Measurements from ENCODE around the gene PKD1L1.
"Not testable (repeated sequence)": the region's sequence is repeated elsewhere in the genome, so short reads cannot be mapped to it uniquely, and the experiment has no call there.

PKD1L1 gene

DNA sequence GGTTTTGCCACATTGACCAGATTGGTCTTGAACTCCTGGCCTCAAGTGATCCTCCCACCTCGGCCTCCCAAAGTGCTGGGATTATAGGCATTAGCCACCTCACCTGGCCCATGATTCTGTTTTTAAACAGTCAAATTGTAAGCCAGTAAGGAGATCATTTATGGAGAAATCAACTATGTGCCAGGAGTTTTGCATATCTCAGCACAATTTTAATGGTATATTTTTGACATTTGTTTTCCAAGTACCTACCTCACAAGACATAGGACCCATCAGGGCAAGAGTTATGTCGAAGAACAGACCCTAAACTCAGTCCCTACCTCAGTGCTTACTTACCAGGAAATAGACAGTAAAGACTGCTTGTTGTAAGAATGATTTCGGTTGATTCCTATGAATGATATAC lies 193.0 kb downstream of the PKD1L1 start:
- no peak for DNase-seq (ENCODE audit: low read depth)
- Histone ChIP-seq H3K9ac (ENCODE audit: low read length) (no peak overlapping the region), H3K4me3 (ENCODE audit: low read length) (no peak overlapping the region), H3K27me3 (replicated peaks; ENCODE audit: control insufficient read depth, insufficient read depth, low read length) (no peaks in the 10 kb centered on the region), H3K36me3 (ENCODE audit: control insufficient read depth, insufficient read depth, low read length, severe bottlenecking) (no peaks in the 10 kb centered on the region), H3K4me1 (ENCODE audit: control insufficient read depth, insufficient read depth, low read length) (peaks cover 15% of the 10 kb centered on the region), H3K9me3 (ENCODE audit: control insufficient read depth, low read length) (no peaks in the 10 kb centered on the region)

GRCh38 chr7:47751724-47752123 lies 196.5 kb downstream of the PKD1L1 start:
- H3K4me1 ChIP-seq (ENCODE audit: control insufficient read depth, insufficient read depth, low read length); H3K9ac ChIP-seq (ENCODE audit: low read length); DNase-seq (ENCODE audit: low read depth); H3K9me3 ChIP-seq (ENCODE audit: control insufficient read depth, low read length); H3K36me3 ChIP-seq (ENCODE audit: control insufficient read depth, insufficient read depth, low read length, severe bottlenecking); H3K4me3 ChIP-seq (ENCODE audit: low read length): not testable (repeated sequence)
- H3K27me3 ChIP-seq (replicated peaks; ENCODE audit: control insufficient read depth, insufficient read depth, low read length) = peaks cover 10% of the 10 kb centered on the region

DNA sequence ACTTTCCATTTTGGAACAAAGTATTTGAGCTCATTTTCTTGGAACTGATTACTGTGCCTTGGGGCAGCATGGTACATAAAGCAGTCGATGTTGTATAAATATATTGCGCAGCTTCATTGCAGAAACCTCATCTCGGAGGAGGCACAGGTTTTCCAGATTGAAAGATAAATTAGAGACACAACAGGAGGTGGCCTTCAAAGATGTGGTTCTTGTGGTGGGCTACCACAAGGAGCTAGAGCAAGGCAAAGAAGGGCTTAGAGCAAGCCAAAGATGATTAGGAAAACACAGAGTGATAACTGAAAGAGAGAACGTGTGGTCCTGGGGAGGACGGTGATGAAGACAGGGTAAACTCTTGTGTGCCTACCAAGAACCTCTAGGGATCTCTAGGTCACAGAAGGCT lies 197.2 kb downstream of the PKD1L1 start:
- H3K4me1 ChIP-seq (ENCODE audit: control insufficient read depth, insufficient read depth, low read length) = no peaks in the 10 kb centered on the region
- H3K4me3 ChIP-seq (ENCODE audit: low read length) = no peak overlapping the region

DNA sequence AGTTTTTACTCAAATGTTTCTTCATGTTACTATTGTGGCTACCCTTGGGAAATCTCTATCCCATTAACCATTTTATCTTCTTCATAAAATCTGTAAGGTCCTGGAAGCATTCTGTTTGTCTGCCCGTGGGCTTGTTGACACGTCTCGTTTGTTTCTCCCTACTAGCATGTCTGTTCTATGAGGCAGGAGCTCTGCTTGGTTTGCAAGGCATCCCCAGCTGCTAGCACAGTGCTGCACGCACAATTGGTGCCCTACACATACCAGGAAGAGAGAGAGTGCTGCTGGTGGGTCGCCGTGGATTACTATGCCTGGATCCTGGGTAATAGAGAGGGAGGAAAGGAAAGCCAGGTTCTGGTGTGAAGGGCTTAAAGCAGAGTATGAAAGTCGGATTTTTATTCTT lies 200.2 kb downstream of the PKD1L1 start:
- no peaks in the 10 kb centered on the region for H3K4me1 ChIP-seq (ENCODE audit: control insufficient read depth, insufficient read depth, low read length)
- DNase-seq (ENCODE audit: low read depth) = no peak
- H3K9me3 ChIP-seq (ENCODE audit: control insufficient read depth, low read length) = no peaks in the 10 kb centered on the region
- H3K9ac ChIP-seq (ENCODE audit: low read length) = no peak overlapping the region
- peaks cover 22% of the 10 kb centered on the region for H3K27me3 ChIP-seq (replicated peaks; ENCODE audit: control insufficient read depth, insufficient read depth, low read length)
- no peak overlapping the region for H3K4me3 ChIP-seq (ENCODE audit: low read length)
- H3K36me3 ChIP-seq (ENCODE audit: control insufficient read depth, insufficient read depth, low read length, severe bottlenecking) = no peaks in the 10 kb centered on the region

More for the DNA sequence above, 197.2 kb downstream of the PKD1L1 start:
- DNase-seq (ENCODE audit: low read depth) = no peak
- Histone ChIP-seq H3K9me3 (ENCODE audit: control insufficient read depth, low read length) (no peaks in the 10 kb centered on the region), H3K27me3 (replicated peaks; ENCODE audit: control insufficient read depth, insufficient read depth, low read length) (peaks cover 15% of the 10 kb centered on the region), H3K36me3 (ENCODE audit: control insufficient read depth, insufficient read depth, low read length, severe bottlenecking) (no peaks in the 10 kb centered on the region), H3K9ac (ENCODE audit: low read length) (no peak overlapping the region)

- Histone ChIP-seq H3K9me3 (ENCODE audit: control insufficient read depth, low read length) (no peaks in the 10 kb centered on the region), H3K4me3 (ENCODE audit: low read length) (no peak overlapping the region), H3K9ac (ENCODE audit: low read length) (no peak overlapping the region), H3K4me1 (ENCODE audit: control insufficient read depth, insufficient read depth, low read length) (no peaks in the 10 kb centered on the region), H3K27me3 (replicated peaks; ENCODE audit: control insufficient read depth, insufficient read depth, low read length) (peaks cover 22% of the 10 kb centered on the region), H3K36me3 (ENCODE audit: control insufficient read depth, insufficient read depth, low read length, severe bottlenecking) (no peaks in the 10 kb centered on the region)
- no peak for DNase-seq (ENCODE audit: low read depth)
Measured at GRCh38 chr7:47747160-47747559, 201.1 kb downstream of the PKD1L1 start.

DNA sequence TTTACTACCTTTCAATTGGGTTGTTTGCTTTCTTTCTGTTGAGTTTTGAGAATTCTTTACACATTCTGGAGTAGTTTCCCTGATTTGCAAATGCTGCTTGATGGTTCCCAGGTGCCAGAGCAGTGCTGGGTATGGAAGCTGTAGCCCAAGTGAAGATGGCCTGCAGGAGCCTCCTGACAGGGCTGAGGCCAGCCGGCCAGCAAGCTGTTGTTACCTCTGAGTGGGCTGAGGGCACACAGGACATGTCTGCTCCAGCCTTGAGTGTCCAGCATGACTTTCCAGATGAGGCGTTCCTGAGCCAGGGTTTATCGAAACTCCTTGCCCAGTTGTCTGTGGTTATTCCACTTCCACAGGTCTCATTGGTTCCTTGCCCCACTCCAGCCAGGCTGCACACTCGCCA lies 201.8 kb downstream of the PKD1L1 start:
- H3K4me3 ChIP-seq (ENCODE audit: low read length) = no peak overlapping the region
- no peak overlapping the region for H3K9ac ChIP-seq (ENCODE audit: low read length)
- no peaks in the 10 kb centered on the region for H3K9me3 ChIP-seq (ENCODE audit: control insufficient read depth, low read length)
- no peaks in the 10 kb centered on the region for H3K4me1 ChIP-seq (ENCODE audit: control insufficient read depth, insufficient read depth, low read length)
- no peak for DNase-seq (ENCODE audit: low read depth)
- H3K36me3 ChIP-seq (ENCODE audit: control insufficient read depth, insufficient read depth, low read length, severe bottlenecking) = no peaks in the 10 kb centered on the region
- peaks cover 22% of the 10 kb centered on the region for H3K27me3 ChIP-seq (replicated peaks; ENCODE audit: control insufficient read depth, insufficient read depth, low read length)

GRCh38 chr7:47744883-47745282 lies 203.4 kb downstream of the PKD1L1 start:
- Histone ChIP-seq H3K36me3 (ENCODE audit: control insufficient read depth, insufficient read depth, low read length, severe bottlenecking) (no peaks in the 10 kb centered on the region), H3K4me3 (ENCODE audit: low read length) (no peak overlapping the region), H3K9me3 (ENCODE audit: control insufficient read depth, low read length) (no peaks in the 10 kb centered on the region), H3K27me3 (replicated peaks; ENCODE audit: control insufficient read depth, insufficient read depth, low read length) (peaks cover 22% of the 10 kb centered on the region), H3K4me1 (ENCODE audit: control insufficient read depth, insufficient read depth, low read length) (no peaks in the 10 kb centered on the region), H3K9ac (ENCODE audit: low read length) (no peak overlapping the region)
- no peak for DNase-seq (ENCODE audit: low read depth)

DNA sequence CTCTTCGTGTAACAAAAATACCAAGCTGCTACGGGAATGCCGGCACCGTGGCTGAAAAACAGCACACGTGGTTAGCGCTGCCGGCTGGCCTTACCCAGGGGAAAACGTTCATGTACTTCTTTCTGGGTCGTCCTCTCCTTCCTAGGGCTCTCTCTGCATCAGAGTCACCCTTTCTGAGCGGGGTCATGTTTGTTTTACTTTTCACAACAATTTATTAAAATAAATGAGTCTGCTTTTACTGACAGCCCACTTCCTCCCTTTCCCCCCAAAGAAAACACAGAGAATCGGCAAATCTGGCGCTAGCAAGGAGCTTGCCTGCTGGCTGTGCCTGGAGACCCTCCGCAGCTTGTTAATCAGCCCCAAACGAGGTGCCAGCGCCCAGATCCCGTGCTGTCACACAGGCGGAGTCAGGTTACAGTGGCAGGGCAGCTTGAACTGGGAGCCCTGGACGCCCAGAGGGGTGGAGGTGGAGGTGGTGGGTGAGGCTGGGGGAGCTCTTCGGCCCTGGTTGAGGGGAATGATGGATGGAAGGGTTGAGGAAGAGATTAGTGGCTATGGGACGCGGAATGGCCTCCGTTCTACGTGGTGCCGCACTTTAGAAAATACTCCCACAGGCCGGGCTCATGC lies 204.2 kb downstream of the PKD1L1 start:
- Histone ChIP-seq H3K4me3 (ENCODE audit: low read length) (no peak overlapping the region), H3K27me3 (replicated peaks; ENCODE audit: control insufficient read depth, insufficient read depth, low read length) (peaks cover 19% of the 10 kb centered on the region), H3K9me3 (ENCODE audit: control insufficient read depth, low read length) (no peaks in the 10 kb centered on the region), H3K9ac (ENCODE audit: low read length) (no peak overlapping the region), H3K36me3 (ENCODE audit: control insufficient read depth, insufficient read depth, low read length, severe bottlenecking) (no peaks in the 10 kb centered on the region), H3K4me1 (ENCODE audit: control insufficient read depth, insufficient read depth, low read length) (no peaks in the 10 kb centered on the region)
- DNase-seq (ENCODE audit: low read depth) = no peak

DNA sequence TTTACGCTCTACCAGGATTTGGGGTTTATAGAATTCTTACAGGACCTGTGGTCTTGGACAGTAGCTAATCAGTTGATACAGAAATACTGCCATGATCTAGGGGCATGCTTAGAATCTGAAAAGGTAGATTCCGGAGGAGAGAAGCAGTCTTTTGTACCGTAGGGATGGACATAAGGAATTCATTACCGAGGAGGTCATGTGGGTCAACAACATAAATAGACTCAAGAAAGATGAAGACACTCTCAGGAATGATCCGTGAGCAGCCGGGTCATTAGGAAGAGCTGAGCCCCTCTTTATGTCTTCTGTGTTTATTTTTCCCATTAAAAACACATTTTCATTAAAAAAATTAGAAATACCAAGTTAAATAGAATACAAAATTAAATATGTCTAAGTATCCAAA lies 206.3 kb downstream of the PKD1L1 start:
- H3K4me3 ChIP-seq (ENCODE audit: low read length) = no peak overlapping the region
- H3K9ac ChIP-seq (ENCODE audit: low read length) = no peak overlapping the region
- no peaks in the 10 kb centered on the region for H3K36me3 ChIP-seq (ENCODE audit: control insufficient read depth, insufficient read depth, low read length, severe bottlenecking)
- no peak for DNase-seq (ENCODE audit: low read depth)
- H3K9me3 ChIP-seq (ENCODE audit: control insufficient read depth, low read length) = no peaks in the 10 kb centered on the region
- H3K4me1 ChIP-seq (ENCODE audit: control insufficient read depth, insufficient read depth, low read length) = no peaks in the 10 kb centered on the region
- H3K27me3 ChIP-seq (replicated peaks; ENCODE audit: control insufficient read depth, insufficient read depth, low read length) = peaks cover 23% of the 10 kb centered on the region

DNA sequence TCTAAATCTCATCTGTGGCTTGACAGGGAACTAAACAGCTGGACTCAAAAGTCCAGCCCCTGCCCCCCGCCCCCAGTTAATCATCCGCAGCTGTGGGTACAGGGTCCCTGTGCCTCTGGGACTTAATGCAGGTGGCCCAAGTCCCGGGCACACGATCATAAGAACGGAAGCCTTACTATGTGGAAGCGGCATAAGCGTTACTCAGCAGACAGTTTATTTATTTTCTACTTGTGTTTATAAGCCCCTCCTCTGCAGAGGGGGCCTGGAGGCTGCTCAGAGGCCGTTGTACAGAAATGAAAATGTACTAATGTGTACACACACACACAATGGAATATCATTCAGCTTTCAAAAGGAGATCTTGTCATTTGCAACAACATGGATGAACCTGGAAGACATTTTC lies 208.4 kb downstream of the PKD1L1 start:
- peaks cover 1% of the 10 kb centered on the region for H3K9me3 ChIP-seq (ENCODE audit: control insufficient read depth, low read length)
- H3K4me1 ChIP-seq (ENCODE audit: control insufficient read depth, insufficient read depth, low read length) = no peaks in the 10 kb centered on the region
- peaks cover 28% of the 10 kb centered on the region for H3K27me3 ChIP-seq (replicated peaks; ENCODE audit: control insufficient read depth, insufficient read depth, low read length)
- no peaks in the 10 kb centered on the region for H3K36me3 ChIP-seq (ENCODE audit: control insufficient read depth, insufficient read depth, low read length, severe bottlenecking)
- no peak overlapping the region for H3K4me3 ChIP-seq (ENCODE audit: low read length)
- H3K9ac ChIP-seq (ENCODE audit: low read length) = no peak overlapping the region
- no peak for DNase-seq (ENCODE audit: low read depth)

DNA sequence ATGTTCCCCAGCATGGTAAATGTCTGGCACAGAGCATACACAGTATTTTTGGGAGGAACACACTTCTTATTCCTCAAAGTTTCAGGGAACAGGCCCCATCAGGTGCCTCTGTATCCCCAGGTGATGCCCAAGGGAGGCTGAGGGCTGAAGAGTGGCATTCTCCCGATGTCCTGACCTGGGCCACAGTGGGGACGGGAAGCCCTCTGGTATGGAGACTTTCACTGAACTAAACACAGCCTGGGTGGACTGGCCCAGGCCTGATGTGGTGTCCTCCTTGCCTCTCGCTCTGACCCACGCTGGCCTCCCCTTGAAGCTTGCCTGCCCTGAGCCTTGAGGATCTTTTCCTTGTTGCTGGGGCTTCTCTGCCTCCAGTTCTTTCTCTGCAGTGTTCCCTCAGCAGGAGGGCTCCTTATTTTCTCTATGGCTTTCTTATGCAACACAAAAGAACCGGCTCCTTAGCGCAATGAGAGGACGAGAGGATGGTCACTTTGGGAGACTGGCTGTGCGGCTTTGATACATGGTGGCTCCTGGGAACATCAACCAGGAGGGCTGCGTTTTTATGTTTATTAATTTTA lies 208.9 kb downstream of the PKD1L1 start:
- no peaks in the 10 kb centered on the region for H3K36me3 ChIP-seq (ENCODE audit: control insufficient read depth, insufficient read depth, low read length, severe bottlenecking)
- no peak overlapping the region for H3K4me3 ChIP-seq (ENCODE audit: low read length)
- peaks cover 3% of the 10 kb centered on the region for H3K9me3 ChIP-seq (ENCODE audit: control insufficient read depth, low read length)
- H3K27me3 ChIP-seq (replicated peaks; ENCODE audit: control insufficient read depth, insufficient read depth, low read length) = peaks cover 33% of the 10 kb centered on the region
- H3K9ac ChIP-seq (ENCODE audit: low read length) = no peak overlapping the region
- no peaks in the 10 kb centered on the region for H3K4me1 ChIP-seq (ENCODE audit: control insufficient read depth, insufficient read depth, low read length)
- DNase-seq (ENCODE audit: low read depth) = no peak
